ENCODE data around the gene NLRP3.

DNA sequence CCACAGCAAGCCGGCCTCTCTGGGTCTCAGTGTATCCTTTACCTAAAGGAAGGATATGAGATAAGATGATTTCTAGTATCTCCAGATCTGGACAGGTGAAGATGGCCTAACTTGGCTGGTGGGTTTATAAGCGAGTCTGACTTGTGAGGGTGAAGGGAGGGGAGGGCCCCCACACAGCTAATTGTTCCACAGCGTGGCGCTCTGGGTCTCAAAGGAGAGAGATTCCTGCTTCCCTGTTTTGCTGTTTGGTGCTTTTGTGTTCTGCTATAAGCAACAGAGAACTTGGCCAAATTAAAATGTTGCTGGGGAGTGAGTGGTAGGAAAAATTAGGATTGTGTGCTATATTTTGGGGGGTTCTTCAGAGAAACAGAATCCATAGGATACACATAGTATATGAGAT is 28.9 kb upstream of the NLRP3 start:
- TF ChIP-seq EZH2 (conservative IDR thresholded peaks at IDR 0.05; ENCODE audit: low read depth, low read length): no peak
- TF ChIP-seq, protein P1, sequence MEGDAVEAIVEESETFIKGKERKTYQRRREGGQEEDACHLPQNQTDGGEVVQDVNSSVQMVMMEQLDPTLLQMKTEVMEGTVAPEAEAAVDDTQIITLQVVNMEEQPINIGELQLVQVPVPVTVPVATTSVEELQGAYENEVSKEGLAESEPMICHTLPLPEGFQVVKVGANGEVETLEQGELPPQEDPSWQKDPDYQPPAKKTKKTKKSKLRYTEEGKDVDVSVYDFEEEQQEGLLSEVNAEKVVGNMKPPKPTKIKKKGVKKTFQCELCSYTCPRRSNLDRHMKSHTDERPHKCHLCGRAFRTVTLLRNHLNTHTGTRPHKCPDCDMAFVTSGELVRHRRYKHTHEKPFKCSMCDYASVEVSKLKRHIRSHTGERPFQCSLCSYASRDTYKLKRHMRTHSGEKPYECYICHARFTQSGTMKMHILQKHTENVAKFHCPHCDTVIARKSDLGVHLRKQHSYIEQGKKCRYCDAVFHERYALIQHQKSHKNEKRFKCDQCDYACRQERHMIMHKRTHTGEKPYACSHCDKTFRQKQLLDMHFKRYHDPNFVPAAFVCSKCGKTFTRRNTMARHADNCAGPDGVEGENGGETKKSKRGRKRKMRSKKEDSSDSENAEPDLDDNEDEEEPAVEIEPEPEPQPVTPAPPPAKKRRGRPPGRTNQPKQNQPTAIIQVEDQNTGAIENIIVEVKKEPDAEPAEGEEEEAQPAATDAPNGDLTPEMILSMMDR (CRISPR knock-in tag; IDR thresholded peaks at IDR 0.05): no peak
- no peak for TF ChIP-seq ISL2 (CRISPR knock-in tag; IDR thresholded peaks at IDR 0.05)

All from HepG2 (cell line).